ENCODE results near the gene ZCCHC2.

Gene ZCCHC2

GRCh38 chr18:62512532-62512931 lies 10.3 kb upstream of the ZCCHC2 start:
- no peak for DNase-seq (ENCODE audit: low spot score)

- DNase-seq (ENCODE audit: low spot score) = no peak
Observed at GRCh38 chr18:62512996-62513395, 9.8 kb upstream of the ZCCHC2 start.

GRCh38 chr18:62514570-62514969 lies 8.3 kb upstream of the ZCCHC2 start:
- no peak for DNase-seq (ENCODE audit: low spot score)

- no peak for DNase-seq (ENCODE audit: low spot score)
Observed at GRCh38 chr18:62516242-62516641, 6.6 kb upstream of the ZCCHC2 start.

- no peak for DNase-seq (ENCODE audit: low spot score)
Observed at GRCh38 chr18:62518460-62519375, 4.1 kb upstream of the ZCCHC2 start.

- DNase-seq (ENCODE audit: low spot score) = no peak
Observed at GRCh38 chr18:62519684-62520083, 3.1 kb upstream of the ZCCHC2 start.

- no peak for DNase-seq (ENCODE audit: low spot score)
Observed at GRCh38 chr18:62521082-62521481, 1.7 kb upstream of the ZCCHC2 start.

- DNase-seq (ENCODE audit: low spot score) = no peak
Observed at GRCh38 chr18:62521593-62521992, 1.2 kb upstream of the ZCCHC2 start.

GRCh38 chr18:62522178-62522503 lies 684 bp upstream of the ZCCHC2 start:
- DNase-seq (ENCODE audit: low spot score) = no peak

- no peak for DNase-seq (ENCODE audit: low spot score)
Observed at GRCh38 chr18:62523255-62523588, 397 bp downstream of the ZCCHC2 start.

GRCh38 chr18:62523631-62524439 lies 1.0 kb downstream of the ZCCHC2 start:
- peak; percentile 33 for DNase-seq (ENCODE audit: low spot score)

- peak; percentile 69 for DNase-seq (ENCODE audit: low spot score)
Observed at GRCh38 chr18:62524440-62525200, 1.8 kb downstream of the ZCCHC2 start.

- DNase-seq (ENCODE audit: low spot score) = peak; percentile 35
Observed at GRCh38 chr18:62525608-62526007, 2.8 kb downstream of the ZCCHC2 start.

GRCh38 chr18:62526098-62527025 lies 3.5 kb downstream of the ZCCHC2 start:
- DNase-seq (ENCODE audit: low spot score) = peak; percentile 67

GRCh38 chr18:62529597-62529996 lies 6.8 kb downstream of the ZCCHC2 start:
- no peak for DNase-seq (ENCODE audit: low spot score)

GRCh38 chr18:62531078-62531477 lies 8.3 kb downstream of the ZCCHC2 start:
- DNase-seq (ENCODE audit: low spot score) = no peak

- no peak for DNase-seq (ENCODE audit: low spot score)
Observed at GRCh38 chr18:62531931-62532330, 9.1 kb downstream of the ZCCHC2 start.

- no peak for DNase-seq (ENCODE audit: low spot score)
Observed at GRCh38 chr18:62536005-62536404, 13.2 kb downstream of the ZCCHC2 start.

- no peak for DNase-seq (ENCODE audit: low spot score)
Observed at GRCh38 chr18:62537042-62537894, 14.4 kb downstream of the ZCCHC2 start.

- no peak for DNase-seq (ENCODE audit: low spot score)
Observed at GRCh38 chr18:62537946-62538345, 15.1 kb downstream of the ZCCHC2 start.

Data from cerebellar cortex (tissue), 1 donor.